Coronary artery (tissue), 2 donors: Measurements from ENCODE around the gene SEC24A.

Experiments used
- DNase-seq: peaks from one replicate; pipeline ENCODE4 v3.0.0-alpha.2; 2017; ENCODE audit warnings: low spot score
- H3K27ac ChIP-seq, 2 donors: fragments of 200-600 bp; sonication (generic); one replicate each; pipeline ENCODE4 v1.5.1; 2016 to 2019
- H3K4me3 ChIP-seq: fragments of 200-600 bp; sonication (generic); 2 replicates; pipeline ENCODE4 v1.5.1; 2016; ENCODE audit warnings: mild to moderate bottlenecking, moderate library complexity
- TF ChIP-seq, protein P1 (sequence below): fragments of 200-600 bp; sonication (generic); IDR thresholded peaks from one replicate; pipeline ENCODE4 v1.5.1; 2019; ENCODE audit warnings: antibody characterized with exemption

Gene SEC24A

DNA sequence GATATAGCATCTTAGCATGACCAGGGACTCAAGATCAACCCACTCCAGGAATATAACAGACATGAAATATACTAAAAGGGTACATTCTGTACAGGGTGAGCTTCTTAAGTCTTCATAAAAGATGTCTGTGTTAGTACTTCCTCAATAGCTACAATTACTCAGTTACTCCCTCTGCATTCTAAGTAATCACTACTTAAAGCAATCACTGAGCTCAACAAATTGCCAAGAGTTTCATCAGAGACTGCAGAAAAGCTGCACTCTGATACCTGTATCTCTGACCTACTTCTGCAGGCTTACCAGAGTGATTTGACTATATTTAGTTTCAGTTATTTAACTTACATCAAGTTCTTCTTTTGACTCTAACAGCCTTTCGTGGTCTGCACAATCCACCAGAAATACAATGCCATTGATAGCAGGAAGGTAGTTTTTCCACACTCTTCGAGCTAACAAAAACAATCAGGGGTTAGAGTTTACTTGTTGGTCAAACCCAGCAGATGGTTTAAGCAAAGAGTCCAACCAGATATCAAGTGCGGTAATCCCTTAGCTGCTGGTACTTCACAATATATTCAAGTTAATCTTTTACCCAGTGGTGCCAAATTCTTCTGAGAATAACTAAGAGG, 39.2 kb upstream of the SEC24A start:
- Histone ChIP-seq H3K27ac (no peak overlapping the region), H3K4me3 (no peak overlapping the region)
- no peak for DNase-seq
- TF ChIP-seq, protein P1, sequence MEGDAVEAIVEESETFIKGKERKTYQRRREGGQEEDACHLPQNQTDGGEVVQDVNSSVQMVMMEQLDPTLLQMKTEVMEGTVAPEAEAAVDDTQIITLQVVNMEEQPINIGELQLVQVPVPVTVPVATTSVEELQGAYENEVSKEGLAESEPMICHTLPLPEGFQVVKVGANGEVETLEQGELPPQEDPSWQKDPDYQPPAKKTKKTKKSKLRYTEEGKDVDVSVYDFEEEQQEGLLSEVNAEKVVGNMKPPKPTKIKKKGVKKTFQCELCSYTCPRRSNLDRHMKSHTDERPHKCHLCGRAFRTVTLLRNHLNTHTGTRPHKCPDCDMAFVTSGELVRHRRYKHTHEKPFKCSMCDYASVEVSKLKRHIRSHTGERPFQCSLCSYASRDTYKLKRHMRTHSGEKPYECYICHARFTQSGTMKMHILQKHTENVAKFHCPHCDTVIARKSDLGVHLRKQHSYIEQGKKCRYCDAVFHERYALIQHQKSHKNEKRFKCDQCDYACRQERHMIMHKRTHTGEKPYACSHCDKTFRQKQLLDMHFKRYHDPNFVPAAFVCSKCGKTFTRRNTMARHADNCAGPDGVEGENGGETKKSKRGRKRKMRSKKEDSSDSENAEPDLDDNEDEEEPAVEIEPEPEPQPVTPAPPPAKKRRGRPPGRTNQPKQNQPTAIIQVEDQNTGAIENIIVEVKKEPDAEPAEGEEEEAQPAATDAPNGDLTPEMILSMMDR, result no peak

DNA sequence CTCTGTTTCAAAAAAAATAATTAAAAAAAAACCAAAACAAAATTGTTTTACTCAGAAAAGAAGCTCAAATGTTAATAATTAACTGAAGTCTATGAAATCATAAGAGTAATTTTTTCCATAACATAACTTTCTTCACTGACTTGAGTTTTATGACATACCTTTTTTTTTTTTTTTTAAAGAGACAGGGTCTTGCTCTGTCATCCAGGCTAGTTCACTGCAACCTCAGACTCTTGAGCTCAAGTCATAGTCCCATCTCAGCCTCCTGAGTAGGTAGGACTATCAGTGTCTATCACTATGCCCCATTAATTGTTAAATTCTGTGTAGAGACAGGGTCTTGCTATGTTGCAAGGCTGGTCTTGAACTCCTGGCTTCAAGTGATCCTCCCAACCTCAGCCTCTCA, 37.9 kb upstream of the SEC24A start:
- Histone ChIP-seq H3K27ac (no peak overlapping the region), H3K4me3 (no peak overlapping the region)
- DNase-seq, result no peak
- TF ChIP-seq, protein P1, result no peak

DNA sequence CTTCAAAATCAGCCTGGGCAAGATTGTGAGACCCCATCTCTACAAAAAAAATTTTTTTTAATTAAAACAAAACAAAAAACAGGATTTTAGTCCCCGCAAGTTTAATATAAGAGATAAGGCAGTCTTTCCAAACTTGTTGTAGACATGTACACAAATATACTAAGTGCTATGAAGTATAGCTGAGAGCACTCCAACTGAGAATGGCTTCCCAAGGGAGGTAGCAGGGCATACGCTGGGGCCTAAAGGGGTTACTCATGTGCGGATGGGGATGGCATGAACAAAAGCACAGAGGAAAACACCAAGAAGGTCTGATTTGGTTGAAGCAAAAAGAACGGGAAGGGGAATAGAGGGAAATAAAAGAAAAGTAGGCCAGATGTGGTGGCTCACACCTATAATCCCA, 37.1 kb upstream of the SEC24A start:
- Histone ChIP-seq H3K27ac (no peak overlapping the region), H3K4me3 (no peak overlapping the region)
- TF ChIP-seq, protein P1, result no peak
- no peak for DNase-seq

DNA sequence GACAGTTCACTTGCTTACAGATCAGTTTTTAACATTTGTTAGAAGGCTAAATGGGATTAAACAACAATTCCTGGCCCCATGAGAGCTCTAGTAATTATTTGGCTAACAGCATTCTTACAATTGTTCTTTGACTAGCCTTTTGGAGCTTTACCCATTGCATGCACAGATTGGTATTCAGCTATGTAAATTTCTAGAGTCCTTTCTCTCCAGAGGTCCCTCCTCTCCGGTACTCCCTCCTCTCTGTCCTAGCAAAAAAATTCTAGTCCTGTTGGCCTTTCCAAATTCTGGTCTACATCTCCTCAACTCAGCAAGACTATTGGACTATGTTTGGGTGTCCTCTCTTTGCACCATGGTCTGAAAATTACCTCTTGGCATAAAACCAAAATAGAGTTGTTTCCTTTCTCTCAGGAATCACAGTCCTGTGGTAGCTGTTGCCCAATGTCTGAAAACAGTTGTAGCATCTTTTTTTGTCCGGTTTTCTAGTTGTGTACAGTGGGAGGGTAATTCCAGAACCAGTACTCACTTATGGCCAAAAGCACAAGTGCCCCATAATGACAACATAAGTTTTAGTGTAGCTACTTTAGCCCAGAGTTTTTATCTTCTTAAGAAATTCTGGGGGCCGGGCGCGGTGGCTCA, 34.0 kb upstream of the SEC24A start:
- no peak overlapping the region for H3K4me3 ChIP-seq
- no peak for DNase-seq
- TF ChIP-seq, protein P1, result no peak
- no peak overlapping the region for H3K27ac ChIP-seq

DNA sequence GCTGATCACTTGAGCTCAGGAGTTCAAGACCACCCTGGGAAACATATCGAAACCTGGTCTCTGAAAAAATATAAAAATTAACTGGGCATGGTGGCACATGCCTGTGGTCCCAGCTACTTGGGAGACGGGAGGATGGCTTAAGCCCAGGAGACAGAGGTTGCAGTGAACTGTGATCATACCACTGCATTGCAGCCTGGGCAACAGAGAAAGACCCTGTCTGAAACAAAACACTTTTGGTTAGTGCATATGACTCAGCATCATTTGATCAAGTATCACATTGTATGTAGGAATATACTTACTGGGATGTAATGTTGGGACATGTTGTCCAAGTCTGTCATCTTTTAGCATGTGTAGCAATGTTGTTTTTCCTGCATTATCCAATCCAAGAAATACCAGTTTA, 28.0 kb upstream of the SEC24A start:
- DNase-seq, result no peak
- H3K27ac ChIP-seq, result no peak overlapping the region
- TF ChIP-seq, protein P1, result no peak
- no peak overlapping the region for H3K4me3 ChIP-seq

DNA sequence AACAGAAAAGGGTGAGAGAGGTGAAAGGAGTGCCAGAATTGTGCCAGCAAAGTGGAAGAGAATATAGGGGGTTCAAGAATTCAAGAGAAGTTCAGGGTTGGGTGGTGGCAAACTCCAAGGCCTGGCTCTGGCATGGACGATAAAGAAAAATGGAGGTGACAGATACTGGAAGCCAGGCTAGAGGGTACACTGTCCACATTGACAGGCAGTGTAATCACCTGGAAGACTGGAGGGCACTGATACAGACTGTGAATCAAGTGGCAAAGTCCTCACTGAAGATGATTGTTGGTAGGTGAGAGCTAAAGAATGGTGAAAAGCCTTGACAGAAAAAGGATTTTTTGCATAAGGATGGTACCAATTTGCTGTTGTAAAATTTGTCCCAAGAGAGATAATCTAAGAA, 23.0 kb upstream of the SEC24A start:
- Histone ChIP-seq H3K27ac (no peak overlapping the region), H3K4me3 (no peak overlapping the region)
- DNase-seq, result no peak
- TF ChIP-seq, protein P1, result no peak

DNA sequence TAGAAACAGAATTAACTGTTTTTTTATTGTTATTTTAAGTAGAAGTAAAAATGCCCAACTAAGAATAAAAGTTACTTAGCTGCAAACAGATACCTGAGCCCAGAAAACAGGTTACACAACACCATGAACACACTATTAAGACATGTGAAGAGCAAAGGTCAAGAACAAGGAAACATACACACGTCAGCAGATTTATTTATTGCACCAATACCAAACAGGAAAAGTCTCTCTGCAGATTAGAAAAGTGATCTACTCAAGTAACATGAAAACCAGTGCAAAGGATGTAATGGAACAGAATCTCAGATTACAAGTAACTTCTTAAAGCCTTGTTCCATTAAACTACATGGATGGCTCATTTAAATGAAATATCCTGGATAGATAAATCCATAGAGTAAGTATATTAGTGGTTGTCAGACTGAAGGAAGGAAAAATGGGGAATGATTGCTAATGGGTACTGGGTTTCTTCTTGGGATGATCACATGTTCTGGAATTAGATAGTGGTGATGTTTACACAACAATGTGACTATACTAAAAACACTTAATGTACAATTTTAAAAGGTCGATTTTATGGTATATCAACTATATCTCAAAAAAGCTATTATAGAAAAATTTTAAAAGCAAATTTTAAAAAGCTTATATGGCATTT, 22.1 kb upstream of the SEC24A start:
- H3K4me3 ChIP-seq, result no peak overlapping the region
- DNase-seq, result no peak
- H3K27ac ChIP-seq, result no peak overlapping the region

More for the DNA sequence above, 22.1 kb upstream of the SEC24A start:
- TF ChIP-seq, protein P1, result no peak
